Measurements from ENCODE around the gene MS4A12.
"Not testable (repeated sequence)": the region's sequence is repeated elsewhere in the genome, so short reads cannot be mapped to it uniquely, and the experiment has no call there.

The MS4A12 gene

GRCh38 chr11:60492488-60493009 is at the start of gene MS4A12:
TSS of gene MS4A12 (plus strand) at chr11:60492778. CDS start at chr11:60497319, 4,541 bp downstream.
- FAIRE-seq (no peak), DNase-seq (ENCODE audit: extremely low spot score, insufficient read length, low read depth) (no peak)

DNA sequence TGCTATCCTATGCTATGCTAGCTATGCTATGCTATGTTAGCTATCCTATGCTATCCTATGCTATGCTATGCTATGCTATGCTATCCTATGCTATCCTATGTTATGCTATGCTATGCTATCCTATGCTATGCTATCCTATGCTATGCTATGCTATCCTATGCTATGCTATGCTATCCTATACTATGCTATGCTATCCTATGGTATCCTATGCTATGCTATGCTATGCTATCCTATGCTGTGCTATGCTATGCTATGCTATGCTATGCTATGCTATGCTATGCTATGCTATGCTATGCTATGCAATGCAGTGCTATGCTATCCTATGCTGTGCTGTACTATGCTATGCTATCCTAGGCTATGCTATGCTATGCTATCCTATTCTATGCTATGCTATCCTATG is 45.5 kb upstream of the MS4A12 start:
- DNase-seq (ENCODE audit: extremely low spot score, insufficient read length, low read depth), result no peak
- FAIRE-seq, result no peak

DNA sequence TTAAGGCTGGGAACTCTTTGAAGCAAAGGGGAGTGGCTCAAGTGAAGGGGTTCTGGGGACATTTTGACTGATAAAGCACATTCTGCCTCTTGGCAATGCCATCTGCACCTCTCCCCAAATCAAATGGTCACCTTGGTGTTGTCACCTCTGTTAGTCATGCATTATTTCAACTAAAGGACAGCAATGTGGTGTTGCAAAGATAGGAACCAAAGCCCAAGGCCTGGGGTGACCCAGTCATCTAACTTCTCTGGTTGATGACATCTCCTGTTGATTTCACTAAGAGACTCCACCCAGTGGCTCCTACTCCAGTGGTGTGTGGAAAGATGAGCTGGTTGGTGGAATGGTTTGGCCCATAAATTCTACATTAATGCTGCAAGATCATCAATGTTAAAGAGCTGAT is 44.7 kb upstream of the MS4A12 start:
- DNase-seq (ENCODE audit: extremely low spot score, insufficient read length, low read depth) (no peak), FAIRE-seq (no peak)

DNA sequence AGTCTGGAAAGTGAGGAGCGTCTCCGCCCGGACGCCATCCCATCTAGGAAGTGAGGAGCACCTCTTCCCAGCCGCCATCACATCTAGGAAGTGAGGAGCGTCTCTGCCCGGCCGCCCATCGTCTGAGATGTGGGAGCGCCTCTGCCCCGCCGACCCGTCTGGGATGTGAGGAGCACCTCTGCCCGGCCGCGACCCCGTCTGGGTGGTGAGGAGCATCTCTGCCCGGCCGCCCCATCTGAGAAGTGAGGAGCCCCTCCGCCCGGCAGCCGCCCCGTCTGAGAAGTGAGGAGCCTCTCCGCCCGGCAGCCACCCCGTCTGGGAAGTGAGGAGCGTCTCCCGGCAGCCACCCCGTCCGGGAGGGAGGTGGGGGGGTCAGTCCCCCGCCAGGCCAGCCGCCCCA is 41.4 kb upstream of the MS4A12 start:
- FAIRE-seq; DNase-seq (ENCODE audit: extremely low spot score, insufficient read length, low read depth): not testable (repeated sequence)

DNA sequence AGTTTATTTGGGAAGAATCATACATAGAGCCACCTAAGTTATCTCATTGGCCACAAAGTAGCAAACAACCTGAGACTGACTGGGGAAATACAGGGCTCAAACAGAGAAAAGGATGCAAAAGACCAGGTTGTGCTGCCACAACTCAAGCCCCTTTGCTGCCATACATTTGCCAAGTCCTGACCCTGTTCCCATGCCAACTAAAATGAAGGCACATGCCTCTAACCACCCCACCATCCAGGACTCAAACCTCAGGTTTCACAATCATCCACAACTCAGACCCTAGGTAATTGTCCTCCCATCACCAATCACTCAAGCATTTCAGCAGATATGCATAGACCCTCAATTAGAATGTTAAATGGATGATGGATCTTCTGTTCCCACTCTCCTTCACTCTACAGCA is 38.4 kb upstream of the MS4A12 start:
- peak; percentile 54 for FAIRE-seq

GRCh38 chr11:60455531-60456042 is 37.0 kb upstream of the MS4A12 start, which contains the start of gene MS4A1:
TSS of gene MS4A1 (plus strand) at chr11:60455847. CDS start at chr11:60462375, 6,528 bp downstream.
- FAIRE-seq (peak; percentile 100), DNase-seq (ENCODE audit: extremely low spot score, insufficient read length, low read depth) (peak; percentile 44)

More for the DNA sequence above, 38.4 kb upstream of the MS4A12 start:
- DNase-seq (ENCODE audit: extremely low spot score, insufficient read length, low read depth), result no peak

GRCh38 chr11:60457576-60457975 is 35.0 kb upstream of the MS4A12 start:
- DNase-seq (ENCODE audit: extremely low spot score, insufficient read length, low read depth) (no peak), FAIRE-seq (peak; percentile 98)

DNA sequence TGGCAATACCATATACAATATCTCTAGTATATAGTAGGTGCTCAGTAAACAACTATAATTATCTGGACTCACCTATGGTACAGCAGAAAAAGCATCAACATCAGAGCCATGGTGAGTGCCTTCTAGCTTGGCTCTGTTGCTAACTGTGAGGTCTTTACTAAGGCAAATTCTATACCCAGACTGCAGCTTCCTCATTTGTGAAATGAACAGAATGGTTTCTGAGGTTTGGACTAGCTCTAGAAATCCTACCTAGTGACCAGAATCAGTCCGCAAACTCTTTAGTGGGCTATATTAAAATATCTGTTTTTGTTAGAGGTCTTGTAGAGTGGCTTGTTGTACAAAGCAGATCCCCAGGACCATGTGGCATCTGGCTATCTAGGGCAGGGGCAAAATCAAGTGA is 33.2 kb upstream of the MS4A12 start:
- DNase-seq (ENCODE audit: extremely low spot score, insufficient read length, low read depth) (no peak), FAIRE-seq (peak; percentile 62)

- DNase-seq (ENCODE audit: extremely low spot score, insufficient read length, low read depth) (no peak), FAIRE-seq (no peak)
These were observed 23.7 kb upstream of the MS4A12 start for GRCh38 chr11:60468829-60469228.

- FAIRE-seq (no peak), DNase-seq (ENCODE audit: extremely low spot score, insufficient read length, low read depth) (no peak)
These were observed 22.9 kb upstream of the MS4A12 start for GRCh38 chr11:60469723-60470122.

GRCh38 chr11:60477035-60477445 is 15.5 kb upstream of the MS4A12 start:
- DNase-seq (ENCODE audit: extremely low spot score, insufficient read length, low read depth) (no peak), FAIRE-seq (peak; percentile 66)

DNA sequence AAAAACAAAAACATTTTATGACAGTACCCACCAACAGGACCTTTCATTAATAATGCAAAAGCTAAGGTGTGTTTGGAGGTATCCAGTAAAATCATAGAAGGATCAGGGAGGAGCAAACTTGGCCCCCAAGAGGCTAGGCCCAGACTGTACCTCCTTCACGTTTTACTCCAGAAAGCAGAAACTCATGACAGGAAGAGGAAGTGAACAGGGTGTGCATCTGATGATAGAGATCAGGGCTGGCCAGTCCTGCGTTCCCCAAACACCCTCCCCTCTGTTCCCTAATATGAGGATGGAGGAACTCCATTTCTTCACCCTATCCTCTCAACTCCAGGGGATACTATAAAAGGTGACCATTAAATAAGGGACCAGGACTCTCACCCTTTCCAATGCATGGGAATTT is 10.2 kb upstream of the MS4A12 start:
- DNase-seq (ENCODE audit: extremely low spot score, insufficient read length, low read depth), result no peak
- peak; percentile 70 for FAIRE-seq

DNA sequence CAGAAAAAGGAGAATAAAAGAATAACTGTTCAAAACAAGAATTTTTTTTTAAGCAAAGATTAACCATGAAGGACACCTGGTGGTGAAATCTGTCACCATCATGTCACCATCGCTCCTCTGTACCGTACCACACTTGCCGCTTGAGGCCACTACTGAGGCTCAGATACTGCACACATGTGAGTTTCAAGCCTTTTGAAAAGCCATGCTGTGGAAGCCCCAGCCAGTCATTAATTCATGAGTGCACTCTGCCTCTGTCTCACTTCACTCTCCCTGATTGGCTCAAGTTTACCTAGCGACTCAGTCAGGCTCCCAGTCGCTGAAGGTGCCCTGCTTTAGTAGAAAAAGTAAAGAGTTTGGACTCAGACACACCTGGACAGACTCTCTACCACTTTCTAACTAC is 6.6 kb upstream of the MS4A12 start:
- peak; percentile 94 for FAIRE-seq
- DNase-seq (ENCODE audit: extremely low spot score, insufficient read length, low read depth), result peak; percentile 68

DNA sequence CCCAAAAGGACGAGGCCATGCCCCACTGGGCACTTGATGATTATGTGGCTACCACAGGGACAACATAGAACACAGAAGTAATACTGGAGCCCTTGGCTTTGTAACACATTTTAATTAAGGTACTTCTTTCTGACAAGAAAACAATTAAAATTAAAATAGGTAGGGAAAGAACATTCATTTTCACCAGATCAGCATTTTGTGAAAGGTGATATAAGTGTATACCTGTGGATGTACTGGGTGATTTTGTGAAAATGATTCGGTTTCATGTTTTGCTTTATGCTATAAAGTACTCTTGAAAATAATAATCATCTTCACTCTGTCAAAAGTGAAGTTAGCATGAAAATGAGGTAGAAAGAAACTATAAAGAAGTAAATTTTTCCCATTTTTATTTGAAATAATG is 876 bp downstream of the MS4A12 start:
- FAIRE-seq, result no peak
- DNase-seq (ENCODE audit: extremely low spot score, insufficient read length, low read depth), result no peak

- DNase-seq (ENCODE audit: extremely low spot score, insufficient read length, low read depth) (no peak), FAIRE-seq (no peak)
These were observed 5.8 kb downstream of the MS4A12 start for GRCh38 chr11:60498399-60498798.

DNA sequence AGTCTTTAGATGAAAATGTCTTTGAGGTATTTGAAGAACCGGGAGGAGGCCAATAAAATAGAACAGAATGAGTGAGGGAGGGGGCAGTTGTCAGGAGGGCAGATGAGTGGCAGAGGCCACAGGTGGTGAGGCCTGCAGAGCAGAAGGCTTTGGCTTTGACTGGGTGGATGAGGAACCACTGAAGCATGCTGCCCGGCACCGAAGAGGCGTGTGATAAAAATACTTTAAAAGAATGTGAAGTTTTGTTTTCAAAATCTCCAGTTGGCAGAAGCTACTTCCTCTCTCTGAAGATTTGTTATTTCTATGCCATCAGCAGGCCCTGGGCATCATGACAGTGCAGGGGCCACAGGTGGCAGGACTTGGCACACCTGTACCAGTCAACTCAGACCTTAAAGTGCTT is 6.3 kb downstream of the MS4A12 start:
- DNase-seq (ENCODE audit: extremely low spot score, insufficient read length, low read depth), result no peak
- no peak for FAIRE-seq

- FAIRE-seq, result no peak
- no peak for DNase-seq (ENCODE audit: extremely low spot score, insufficient read length, low read depth)
These were observed 7.8 kb downstream of the MS4A12 start for GRCh38 chr11:60500276-60500910.

- FAIRE-seq (no peak), DNase-seq (ENCODE audit: extremely low spot score, insufficient read length, low read depth) (no peak)
These were observed 9.7 kb downstream of the MS4A12 start for GRCh38 chr11:60502221-60502775.

GRCh38 chr11:60504219-60504905 is 11.8 kb downstream of the MS4A12 start:
- DNase-seq (ENCODE audit: extremely low spot score, insufficient read length, low read depth), result no peak
- no peak for FAIRE-seq

DNA sequence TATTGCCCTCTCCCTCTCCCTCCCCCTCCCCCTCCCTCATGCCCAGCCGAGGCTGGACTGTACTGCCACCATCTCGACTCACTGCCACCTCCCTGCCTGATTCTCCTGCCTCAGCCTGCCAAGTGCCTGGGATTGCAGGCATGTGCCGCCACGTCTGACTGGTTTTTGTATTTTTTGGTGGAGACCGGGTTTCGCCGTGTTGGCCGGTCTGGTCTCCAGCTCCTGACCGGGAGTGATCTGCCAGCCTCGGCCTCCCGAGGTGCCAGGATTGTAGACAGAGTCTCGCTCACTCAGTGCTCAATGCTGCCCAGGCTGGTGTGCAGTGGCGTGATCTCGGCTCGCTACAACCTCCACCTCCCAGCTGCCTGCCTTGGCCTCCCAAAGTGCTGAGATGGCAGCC is 17.0 kb downstream of the MS4A12 start:
- not testable (repeated sequence) for DNase-seq (ENCODE audit: extremely low spot score, insufficient read length, low read depth); FAIRE-seq

- not testable (repeated sequence) for FAIRE-seq; DNase-seq (ENCODE audit: extremely low spot score, insufficient read length, low read depth)
These were observed 17.6 kb downstream of the MS4A12 start for GRCh38 chr11:60510209-60510608.

Data from GM18507 (cell line).